Mesenchymal stem cell (in vitro differentiated cells and primary cell): ENCODE data around the gene THAP7.

Experiments used
- DNase-seq: peaks from one replicate; pipeline ENCODE4 v3.0.0-alpha.2; 2013
- H2AFZ ChIP-seq: one replicate; pipeline ENCODE4 v1.6.1; 2013; ENCODE audit warnings: low read depth, mild to moderate bottlenecking, control low read depth, inconsistent platforms, low read length, moderate library complexity
- H2AK5ac ChIP-seq: 2 replicates; pipeline ENCODE4 v1.6.1; 2013; ENCODE audit warnings: low read length, moderate library complexity, mild to moderate bottlenecking, inconsistent platforms; ENCODE audit not compliant: severe bottlenecking
- H2BK120ac ChIP-seq: one replicate; pipeline ENCODE4 v1.6.1; 2013; ENCODE audit warnings: low read depth, mild to moderate bottlenecking, inconsistent platforms, low read length, moderate library complexity
- H2BK12ac ChIP-seq, 2 experiments: one replicate each; pipeline ENCODE4 v1.6.1; 2013; ENCODE audit warnings: inconsistent platforms in 2 of 2, low read length in 2 of 2, mild to moderate bottlenecking in 2 of 2, moderate library complexity in 2 of 2, control low read depth in 1 of 2
- H2BK15ac ChIP-seq: one replicate; pipeline ENCODE4 v1.6.1; 2013; ENCODE audit warnings: mild to moderate bottlenecking, low read depth, inconsistent platforms; ENCODE audit not compliant: poor library complexity, severe bottlenecking
- H2BK5ac ChIP-seq: 2 replicates; pipeline ENCODE4 v1.6.1; 2013; ENCODE audit warnings: low read depth, mild to moderate bottlenecking, low read length, control low read depth, inconsistent platforms; ENCODE audit not compliant: poor library complexity, severe bottlenecking
- H3K14ac ChIP-seq, 2 experiments: one replicate each; pipeline ENCODE4 v1.6.1; 2013; ENCODE audit warnings: inconsistent platforms in 2 of 2, low read length in 2 of 2, control low read depth in 1 of 2, mild to moderate bottlenecking in 1 of 2, moderate library complexity in 1 of 2
- H3K18ac ChIP-seq, 2 experiments: one replicate each; pipeline ENCODE4 v1.6.1; 2013; ENCODE audit warnings: inconsistent platforms in 2 of 2, low read length in 2 of 2, control low read depth in 1 of 2, low read depth in 1 of 2, mild to moderate bottlenecking in 1 of 2
- H3K23ac ChIP-seq, 2 experiments: one replicate each; pipeline ENCODE4 v1.6.1; 2013; ENCODE audit warnings: inconsistent platforms in 2 of 2, low read length in 2 of 2, mild to moderate bottlenecking in 2 of 2, moderate library complexity in 2 of 2, control low read depth in 1 of 2
- H3K27ac ChIP-seq: 2 replicates; pipeline ENCODE4 v1.5.1; 2013; ENCODE audit warnings: mild to moderate bottlenecking, moderate library complexity, low read length, control low read depth, inconsistent platforms; ENCODE audit not compliant: poor library complexity, severe bottlenecking
- H3K27me3 ChIP-seq, 2 experiments: 2 replicates each; pipeline versions ENCODE4 v1.6.1 to v1.7.0; 2013; ENCODE audit warnings: low read length in 2 of 2, mild to moderate bottlenecking in 2 of 2, moderate library complexity in 2 of 2, control low read depth in 1 of 2, inconsistent platforms in 1 of 2; ENCODE audit not compliant: control insufficient read depth in 1 of 2, insufficient read depth in 1 of 2
- H3K36me3 ChIP-seq, 2 experiments: 2 replicates each; pipeline versions ENCODE4 v1.6.1 to v1.7.0; 2013; ENCODE audit warnings: low read length in 2 of 2, control low read depth in 1 of 2, inconsistent platforms in 1 of 2, low read depth in 1 of 2, mild to moderate bottlenecking in 1 of 2; ENCODE audit not compliant: insufficient read depth in 2 of 2, control insufficient read depth in 1 of 2
- H3K4ac ChIP-seq, 2 experiments: one replicate each; pipeline ENCODE4 v1.6.1; 2013; ENCODE audit warnings: inconsistent platforms in 2 of 2, low read length in 2 of 2, mild to moderate bottlenecking in 2 of 2, moderate library complexity in 2 of 2, control low read depth in 1 of 2, low read depth in 1 of 2
- H3K4me1 ChIP-seq: 2 replicates; pipeline ENCODE4 v1.6.1; 2013; ENCODE audit warnings: low read depth, low read length, control low read depth; ENCODE audit not compliant: control insufficient read depth, insufficient read depth
- H3K4me2 ChIP-seq: 2 replicates; pipeline ENCODE4 v1.6.1; 2013; ENCODE audit warnings: low read length, mild to moderate bottlenecking, inconsistent platforms; ENCODE audit not compliant: poor library complexity, severe bottlenecking
- H3K4me3 ChIP-seq, 2 experiments: 2 replicates each; pipeline versions ENCODE4 v1.5.1 to v1.7.0; 2013; ENCODE audit warnings: low read length in 2 of 2, mild to moderate bottlenecking in 2 of 2, control low read depth in 1 of 2, low read depth in 1 of 2; ENCODE audit not compliant: insufficient read depth in 1 of 2
- H3K79me1 ChIP-seq: replicated peaks from 2 replicates; pipeline ENCODE4 v1.6.1; 2013; ENCODE audit warnings: mild to moderate bottlenecking, control low read depth, low read length, inconsistent platforms; ENCODE audit not compliant: poor library complexity, severe bottlenecking
- H3K9ac ChIP-seq: 2 replicates; pipeline ENCODE4 v1.7.0; 2013; ENCODE audit warnings: mild to moderate bottlenecking, low read length, moderate library complexity
- H3K9me3 ChIP-seq: 2 replicates; pipeline ENCODE4 v1.7.0; 2013; ENCODE audit warnings: mild to moderate bottlenecking, low read length; ENCODE audit not compliant: control insufficient read depth
- H4K8ac ChIP-seq: one replicate; pipeline ENCODE4 v1.6.1; 2013; ENCODE audit warnings: inconsistent platforms, mild to moderate bottlenecking, low read length, moderate library complexity
- H4K91ac ChIP-seq: one replicate; pipeline ENCODE4 v1.6.1; 2013; ENCODE audit warnings: mild to moderate bottlenecking, low read length, inconsistent platforms
- WGBS: methylation state at CpG from one replicate; pipeline ENCODE4 v1.1.7; 2013; ENCODE audit warnings: mixed read lengths; 5-methylcytosine and 5-hydroxymethylcytosine counted together

THAP7 gene

DNA sequence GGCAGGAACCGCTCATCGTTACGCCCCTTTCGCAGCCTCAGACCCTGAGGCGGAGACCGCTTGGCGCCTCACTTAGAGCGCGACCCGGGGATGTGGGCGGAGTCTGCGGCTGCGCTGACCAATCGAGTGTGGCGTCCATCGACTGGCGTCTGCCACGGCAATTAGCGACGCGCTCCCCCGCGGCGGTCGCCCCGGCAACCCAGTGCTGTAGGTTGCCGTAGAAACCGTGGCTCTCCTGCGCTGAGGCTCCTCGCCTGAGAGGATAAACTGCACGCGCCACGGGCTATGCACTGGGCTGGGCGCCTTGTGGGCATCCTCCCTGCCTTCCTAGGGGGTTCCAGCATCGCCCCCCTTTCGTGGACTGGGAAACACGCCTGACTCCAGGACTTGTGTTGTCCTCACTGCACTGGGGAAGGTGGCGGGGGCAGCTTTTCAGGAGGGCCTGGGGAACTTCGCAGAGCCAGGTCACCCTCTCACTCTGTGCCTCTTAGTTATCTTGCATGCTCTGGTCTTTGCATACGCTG lies 12.3 kb upstream of the THAP7 start:
- H3K27ac ChIP-seq: peak overlapping the region; percentile 70
- peaks cover 27% of the 10 kb centered on the region for H3K4me1 ChIP-seq
- no peak overlapping the region for H2BK5ac ChIP-seq
- H2AK5ac ChIP-seq: no peak overlapping the region
- H3K4ac ChIP-seq: no peak overlapping the region
- DNase-seq: peak; percentile 98
- H3K79me1 ChIP-seq: peaks cover 2% of the 10 kb centered on the region
- peak overlapping the region; percentile 57 for H3K4me2 ChIP-seq
- peaks cover 0 to 11% of the 10 kb centered on the region in 2 experiments for H3K27me3 ChIP-seq
- peak overlapping the region; percentile 85 for H2AFZ ChIP-seq
- peaks cover 0 to 3% of the 10 kb centered on the region in 2 experiments for H3K36me3 ChIP-seq
- peak overlapping the region; percentile 59 to 94 for H3K18ac ChIP-seq
- no peak overlapping the region for H3K14ac ChIP-seq
- H4K91ac ChIP-seq: peak overlapping the region; percentile 40
- no peak overlapping the region for H3K23ac ChIP-seq
- 2% methylated on average over 40 of the region's 40 CpGs for WGBS
- H4K8ac ChIP-seq: peak overlapping the region; percentile 46
- peak overlapping the region; percentile 88 for H3K9ac ChIP-seq
- H2BK12ac ChIP-seq: peak overlapping the region in 1 of 2 experiments; percentile 7
- H3K4me3 ChIP-seq: peak overlapping the region; percentile 55 to 85
- no peaks in the 10 kb centered on the region for H3K9me3 ChIP-seq
- H2BK120ac ChIP-seq: no peak overlapping the region
- H2BK15ac ChIP-seq: no peak overlapping the region

DNA sequence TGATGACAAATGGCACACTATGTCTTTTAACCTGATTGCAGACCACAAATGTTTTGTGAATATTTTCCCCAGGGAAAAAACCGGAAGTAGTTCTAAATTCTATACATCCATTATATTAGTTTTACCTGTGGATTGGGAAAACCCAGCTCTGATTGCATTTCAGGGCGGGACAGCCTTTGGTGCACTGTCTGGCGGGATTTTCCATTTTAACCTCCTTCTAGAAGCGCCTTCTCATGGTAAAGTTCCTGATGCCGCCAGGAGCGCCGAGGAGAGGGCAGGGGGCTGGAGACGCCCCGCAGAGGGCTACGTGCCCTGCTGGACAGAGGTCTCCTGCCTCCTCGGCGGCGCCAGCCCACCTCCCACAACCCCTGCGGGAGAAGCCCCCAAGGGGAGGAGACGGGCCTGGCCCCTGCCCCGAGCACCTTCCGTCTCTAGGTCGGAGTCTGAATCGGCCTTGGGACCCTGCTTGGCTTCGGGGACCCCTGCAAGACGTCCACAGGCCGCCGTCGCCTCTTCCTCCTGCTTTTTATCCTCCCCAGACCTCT lies 11.8 kb upstream of the THAP7 start:
- Histone ChIP-seq H3K36me3 (peaks cover 3 to 6% of the 10 kb centered on the region in 2 experiments), H3K9me3 (no peaks in the 10 kb centered on the region), H4K91ac (peak overlapping the region; percentile 65), H3K4me3 (peak overlapping the region; percentile 55 to 85), H3K9ac (peak overlapping the region; percentile 88), H2BK120ac (peak overlapping the region; percentile 69), H3K27ac (no peak overlapping the region), H2BK15ac (peak overlapping the region; percentile 90), H3K23ac (peak overlapping the region in 1 of 2 experiments; percentile 77), H3K27me3 (peaks cover 0 to 6% of the 10 kb centered on the region in 2 experiments), H2BK5ac (no peak overlapping the region), H4K8ac (peak overlapping the region; percentile 69), H3K4me2 (peak overlapping the region; percentile 57), H3K4me1 (peaks cover 27% of the 10 kb centered on the region), H3K14ac (peak overlapping the region in 1 of 2 experiments; percentile 69), H3K79me1 (peaks cover 2% of the 10 kb centered on the region), H3K4ac (peak overlapping the region in 1 of 2 experiments; percentile 74), H2AFZ (peak overlapping the region; percentile 85), H2AK5ac (no peak overlapping the region), H2BK12ac (peak overlapping the region in 1 of 2 experiments; percentile 65), H3K18ac (peak overlapping the region; percentile 87 to 88)
- WGBS: 8% methylated on average over 23 of the region's 24 CpGs
- no peak for DNase-seq

DNA sequence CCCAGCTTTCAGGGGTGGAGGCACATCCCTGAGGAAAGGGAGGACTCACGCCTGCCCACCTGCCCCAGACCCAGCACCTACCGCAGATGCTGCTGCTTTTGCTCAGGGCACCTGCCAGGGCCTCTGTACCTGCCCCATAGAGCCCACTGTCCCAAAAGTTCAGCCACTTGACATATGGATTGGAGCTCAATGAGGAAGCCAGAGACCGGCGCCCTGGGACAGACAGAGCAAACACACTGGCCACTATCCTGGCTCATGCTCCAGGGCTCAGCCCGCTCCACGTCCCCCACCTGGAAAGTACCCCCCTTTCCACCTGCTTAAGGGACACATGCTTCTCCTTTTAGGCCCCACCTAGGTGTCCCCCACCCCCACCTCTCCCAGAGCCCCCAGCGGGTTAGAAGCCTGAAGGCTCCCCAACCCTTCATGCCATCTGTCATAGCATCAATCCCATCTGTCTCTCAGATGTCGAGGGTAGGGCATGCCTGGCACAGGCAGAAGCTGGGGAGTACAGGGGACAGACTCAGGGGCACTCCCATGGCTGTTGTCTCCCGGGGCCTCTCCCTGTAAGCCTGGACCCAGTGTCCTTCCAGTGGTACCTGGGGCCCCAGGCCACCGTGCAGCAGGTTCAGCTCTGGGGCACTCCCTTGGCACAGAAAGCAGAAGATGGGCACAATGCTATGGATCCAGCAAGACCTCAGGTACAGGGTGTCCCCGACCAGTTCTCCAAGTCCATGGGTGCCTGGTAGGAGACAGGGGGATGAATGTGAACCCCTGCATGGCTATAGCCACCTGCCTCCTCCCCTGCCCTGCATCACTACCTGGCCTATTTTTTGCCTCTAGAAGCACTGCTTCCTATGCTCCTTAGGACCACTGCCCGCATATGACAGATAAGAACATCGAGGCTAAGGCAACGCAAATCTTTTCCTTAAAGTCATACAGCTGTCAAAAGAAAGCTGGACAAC lies 10.8 kb upstream of the THAP7 start:
- H2BK15ac ChIP-seq: no peak overlapping the region
- 92% methylated on average over 14 of the region's 14 CpGs for WGBS

More for the DNA sequence above, 10.8 kb upstream of the THAP7 start:
- no peak overlapping the region for H4K8ac ChIP-seq
- H3K23ac ChIP-seq: peak overlapping the region in 1 of 2 experiments; percentile 25
- no peak overlapping the region for H3K4ac ChIP-seq
- no peak overlapping the region for H3K14ac ChIP-seq
- no peak overlapping the region for H3K27ac ChIP-seq
- peak overlapping the region; percentile 53 for H4K91ac ChIP-seq
- H3K4me3 ChIP-seq: no peak overlapping the region
- no peak overlapping the region for H3K18ac ChIP-seq
- peaks cover 27% of the 10 kb centered on the region for H3K4me1 ChIP-seq
- H3K79me1 ChIP-seq: peaks cover 2% of the 10 kb centered on the region
- H3K36me3 ChIP-seq: peaks cover 6 to 8% of the 10 kb centered on the region in 2 experiments
- peak overlapping the region in 1 of 2 experiments; percentile 66 for H2BK12ac ChIP-seq
- H2AFZ ChIP-seq: no peak overlapping the region
- no peak for DNase-seq
- no peaks in the 10 kb centered on the region for H3K9me3 ChIP-seq
- no peaks in the 10 kb centered on the region for H3K27me3 ChIP-seq
- H2BK120ac ChIP-seq: no peak overlapping the region
- no peak overlapping the region for H2AK5ac ChIP-seq
- no peak overlapping the region for H2BK5ac ChIP-seq
- H3K4me2 ChIP-seq: no peak overlapping the region
- H3K9ac ChIP-seq: no peak overlapping the region
